HG03571 (cell line): ENCODE measurements around the gene BCL11A.
A peak's percentile ranks its signal among the peaks of the same experiment; 100 is the strongest.

Source experiments
- ATAC-seq: cut with Tn5 transposase; IDR thresholded peaks from one replicate; pipeline ENCODE4 v1.9.1; 2021; ENCODE audit not compliant: unreplicated experiment

The BCL11A gene

GRCh38 chr2:60559880-60560279 is 6.4 kb upstream of the BCL11A start:
- no peak for ATAC-seq

GRCh38 chr2:60558536-60558935 is 5.1 kb upstream of the BCL11A start:
- no peak for ATAC-seq

- no peak for ATAC-seq
These were observed 4.0 kb upstream of the BCL11A start for GRCh38 chr2:60557486-60557864.

- ATAC-seq: no peak
These were observed 3.4 kb upstream of the BCL11A start for GRCh38 chr2:60556576-60557485.

GRCh38 chr2:60556175-60556574 is 2.7 kb upstream of the BCL11A start:
- no peak for ATAC-seq

- no peak for ATAC-seq
These were observed 2.3 kb upstream of the BCL11A start for GRCh38 chr2:60555783-60556139.

GRCh38 chr2:60555066-60555782 is 1.8 kb upstream of the BCL11A start:
- ATAC-seq: peak; percentile 31

GRCh38 chr2:60554646-60555065 is 1.2 kb upstream of the BCL11A start:
- no peak for ATAC-seq

- ATAC-seq: peak; percentile 20
These were observed 706 bp upstream of the BCL11A start for GRCh38 chr2:60554074-60554645.

GRCh38 chr2:60552851-60553494 is 481 bp downstream of the BCL11A start:
- no peak for ATAC-seq

- ATAC-seq: no peak
These were observed 1.2 kb downstream of the BCL11A start for GRCh38 chr2:60552078-60552850.

- no peak for ATAC-seq
These were observed 2.0 kb downstream of the BCL11A start for GRCh38 chr2:60551240-60552077.

- no peak for ATAC-seq
These were observed 2.5 kb downstream of the BCL11A start for GRCh38 chr2:60550984-60551239.

- ATAC-seq: peak; percentile 50
These were observed 3.1 kb downstream of the BCL11A start for GRCh38 chr2:60550178-60550983.

GRCh38 chr2:60549928-60550177 is 3.6 kb downstream of the BCL11A start:
- ATAC-seq: peak; percentile 0

- no peak for ATAC-seq
These were observed 4.1 kb downstream of the BCL11A start for GRCh38 chr2:60549238-60549927.

- ATAC-seq: no peak
These were observed 4.6 kb downstream of the BCL11A start for GRCh38 chr2:60548845-60549237.

- ATAC-seq: no peak
These were observed 5.1 kb downstream of the BCL11A start for GRCh38 chr2:60548311-60548710.

- no peak for ATAC-seq
These were observed 5.6 kb downstream of the BCL11A start for GRCh38 chr2:60547841-60548240.
